Right lobe of liver (tissue), 4 donors: ENCODE data around the gene TAMM41.
A peak's percentile ranks its signal among the peaks of the same experiment; 100 is the strongest.

ENCODE experiments used
- POLR2A ChIP-seq: fragments of 450-650 bp; IDR thresholded peaks from one replicate; pipeline ENCODE4 v1.6.1; 2017; ENCODE audit warnings: antibody characterized with exemption, mild to moderate bottlenecking
- TF ChIP-seq, protein P1 (sequence below), 4 donors: fragments of 200-600 bp in 3 of 4; fragments of 450-650 bp in 1 of 4; IDR thresholded peaks; one replicate each; pipeline versions ENCODE4 v1.5.1 to v1.8.0; 2016 to 2022; ENCODE audit warnings: antibody characterized with exemption in 4 of 4, mild to moderate bottlenecking in 2 of 4
- donor health status: DM: no; HTN: no; CAD: no.
- donor health status: DM: no; HTN: no; CAD: no.
- donor health status: DM: no; HTN: yes; CAD: no.

DNA sequence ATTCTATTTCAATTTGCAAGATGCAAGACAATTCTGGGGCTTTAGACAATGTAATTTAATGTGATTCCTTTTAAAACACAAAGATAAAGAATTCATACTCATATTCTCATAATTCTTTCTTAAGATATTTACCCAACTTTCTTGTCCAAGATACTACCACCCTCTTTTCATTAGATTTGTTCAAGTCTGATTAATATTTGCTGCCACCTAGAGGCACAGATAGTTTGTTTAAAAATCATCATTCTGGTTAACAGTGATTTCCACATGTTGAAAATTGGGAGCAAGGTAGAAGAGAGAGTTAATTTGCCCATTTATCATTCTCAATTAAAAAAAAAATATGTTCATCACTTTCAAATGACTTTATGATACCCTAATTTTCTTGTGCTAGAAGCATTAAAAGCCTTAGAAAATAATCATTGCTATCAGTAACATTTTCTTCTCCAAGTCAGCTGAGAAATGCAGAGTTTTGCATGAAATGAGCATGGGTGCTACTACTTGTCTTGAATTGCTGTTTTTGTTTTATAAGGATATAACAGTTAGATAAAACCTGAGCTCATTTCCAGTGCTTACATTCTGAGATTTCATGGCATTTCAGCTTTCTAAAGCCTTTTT lies 11.6 kb downstream of the TAMM41 start:
- TF ChIP-seq, protein P1, sequence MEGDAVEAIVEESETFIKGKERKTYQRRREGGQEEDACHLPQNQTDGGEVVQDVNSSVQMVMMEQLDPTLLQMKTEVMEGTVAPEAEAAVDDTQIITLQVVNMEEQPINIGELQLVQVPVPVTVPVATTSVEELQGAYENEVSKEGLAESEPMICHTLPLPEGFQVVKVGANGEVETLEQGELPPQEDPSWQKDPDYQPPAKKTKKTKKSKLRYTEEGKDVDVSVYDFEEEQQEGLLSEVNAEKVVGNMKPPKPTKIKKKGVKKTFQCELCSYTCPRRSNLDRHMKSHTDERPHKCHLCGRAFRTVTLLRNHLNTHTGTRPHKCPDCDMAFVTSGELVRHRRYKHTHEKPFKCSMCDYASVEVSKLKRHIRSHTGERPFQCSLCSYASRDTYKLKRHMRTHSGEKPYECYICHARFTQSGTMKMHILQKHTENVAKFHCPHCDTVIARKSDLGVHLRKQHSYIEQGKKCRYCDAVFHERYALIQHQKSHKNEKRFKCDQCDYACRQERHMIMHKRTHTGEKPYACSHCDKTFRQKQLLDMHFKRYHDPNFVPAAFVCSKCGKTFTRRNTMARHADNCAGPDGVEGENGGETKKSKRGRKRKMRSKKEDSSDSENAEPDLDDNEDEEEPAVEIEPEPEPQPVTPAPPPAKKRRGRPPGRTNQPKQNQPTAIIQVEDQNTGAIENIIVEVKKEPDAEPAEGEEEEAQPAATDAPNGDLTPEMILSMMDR (IDR thresholded peaks at IDR 0.05), result peak; percentile 30 to 58 (median 53)
- TF ChIP-seq POLR2A, result no peak
